BLaER1 (cell line): Measurements from ENCODE around the gene SLITRK4.

Source experiments
- H3K27ac ChIP-seq: shearing (Covaris generic); formaldehyde crosslinking; 2 replicates; pipeline ENCODE4 v1.8.1; 2022
- H3K27me3 ChIP-seq: shearing (Covaris generic); formaldehyde crosslinking; 2 replicates; pipeline ENCODE4 v1.8.1; 2022
- H3K36me3 ChIP-seq: shearing (Covaris generic); formaldehyde crosslinking; 2 replicates; pipeline ENCODE4 v1.8.1; 2022
- H3K4me1 ChIP-seq: shearing (Covaris generic); formaldehyde crosslinking; 2 replicates; pipeline ENCODE4 v1.8.1; 2022
- H3K4me2 ChIP-seq: shearing (Covaris generic); formaldehyde crosslinking; 2 replicates; pipeline ENCODE4 v1.8.1; 2022
- H3K4me3 ChIP-seq: shearing (Covaris generic); formaldehyde crosslinking; 2 replicates; pipeline ENCODE4 v1.8.1; 2022
- H3K9ac ChIP-seq: shearing (Covaris generic); formaldehyde crosslinking; 2 replicates; pipeline ENCODE4 v1.8.1; 2022
- H3K9me3 ChIP-seq: shearing (Covaris generic); formaldehyde crosslinking; 2 replicates; pipeline ENCODE4 v1.8.1; 2022
- H4K20me1 ChIP-seq: shearing (Covaris generic); formaldehyde crosslinking; 2 replicates; pipeline ENCODE4 v1.8.1; 2022
- Cebpa-rat ChIP-seq: shearing (Covaris generic); IDR thresholded peaks from 2 replicates; pipeline ENCODE4 v1.8.1; 2022

Gene SLITRK4

GRCh38 chrX:143635915-143636314, at the start of gene SLITRK4:
SLITRK4 (minus strand) TSS chrX:143636101; CDS start chrX:143631108, 4,993 bp downstream.
- H3K27ac ChIP-seq, result no peak within 1 kb of the TSS
- no peaks in the 10 kb centered on the region for H3K36me3 ChIP-seq
- no peak for TF ChIP-seq Cebpa-rat
- H3K9me3 ChIP-seq, result peaks cover 19% of the 10 kb centered on the region
- H4K20me1 ChIP-seq, result no peaks in the 10 kb centered on the region
- H3K9ac ChIP-seq, result no peak within 1 kb of the TSS
- peaks cover 6% of the 10 kb centered on the region; the same call in 1 of the 2 replicates for H3K4me1 ChIP-seq
- no peak within 1 kb of the TSS for H3K4me3 ChIP-seq
- peaks cover 65% of the 10 kb centered on the region for H3K27me3 ChIP-seq
- no peak within 1 kb of the TSS for H3K4me2 ChIP-seq

- Histone ChIP-seq H3K4me1 (no peaks in the 10 kb centered on the region), H3K9me3 (no peaks in the 10 kb centered on the region)
These were observed 47.6 kb upstream of the SLITRK4 start for GRCh38 chrX:143683486-143683885.

GRCh38 chrX:143674926-143675325, 39.0 kb upstream of the SLITRK4 start:
- H3K4me3 ChIP-seq, result no peak overlapping the region
- H3K27me3 ChIP-seq, result peaks cover 64% of the 10 kb centered on the region
- H4K20me1 ChIP-seq, result no peaks in the 10 kb centered on the region
- TF ChIP-seq Cebpa-rat, result no peak
- H3K36me3 ChIP-seq, result no peaks in the 10 kb centered on the region
- no peak overlapping the region for H3K4me2 ChIP-seq
- no peaks in the 10 kb centered on the region for H3K4me1 ChIP-seq
- H3K27ac ChIP-seq, result no peak overlapping the region
- H3K9ac ChIP-seq, result no peak overlapping the region
- peaks cover 4% of the 10 kb centered on the region; the same call in 1 of the 2 replicates for H3K9me3 ChIP-seq

More at GRCh38 chrX:143683486-143683885, 47.6 kb upstream of the SLITRK4 start:
- Histone ChIP-seq H3K4me3 (no peak overlapping the region), H3K9ac (no peak overlapping the region), H3K27ac (no peak overlapping the region), H3K36me3 (no peaks in the 10 kb centered on the region), H3K4me2 (no peak overlapping the region), H3K27me3 (peaks cover 79% of the 10 kb centered on the region), H4K20me1 (no peaks in the 10 kb centered on the region)
- no peak for TF ChIP-seq Cebpa-rat

- Histone ChIP-seq H3K9me3 (peaks cover 4% of the 10 kb centered on the region; the same call in 1 of the 2 replicates), H3K36me3 (no peaks in the 10 kb centered on the region), H3K27ac (no peak overlapping the region), H3K9ac (no peak overlapping the region), H3K4me3 (no peak overlapping the region), H4K20me1 (0 out of 2 replicates have a peak, but pooled peaks cover 5% of the 10 kb centered on the region), H3K4me2 (no peak overlapping the region), H3K4me1 (no peaks in the 10 kb centered on the region), H3K27me3 (peaks cover 76% of the 10 kb centered on the region)
- no peak for TF ChIP-seq Cebpa-rat
These were observed 33.5 kb upstream of the SLITRK4 start for GRCh38 chrX:143669395-143669794.

- Histone ChIP-seq H3K27ac (no peak overlapping the region), H3K9me3 (no peaks in the 10 kb centered on the region), H3K9ac (no peak overlapping the region), H3K4me1 (no peaks in the 10 kb centered on the region), H4K20me1 (no peaks in the 10 kb centered on the region), H3K4me2 (no peak overlapping the region), H3K27me3 (peaks cover 56% of the 10 kb centered on the region), H3K36me3 (no peaks in the 10 kb centered on the region), H3K4me3 (no peak overlapping the region)
- TF ChIP-seq Cebpa-rat, result no peak
These were observed 28.4 kb upstream of the SLITRK4 start for GRCh38 chrX:143664302-143664701.

GRCh38 chrX:143663755-143664154, 27.9 kb upstream of the SLITRK4 start:
- H3K9me3 ChIP-seq, result no peaks in the 10 kb centered on the region
- H3K27me3 ChIP-seq, result peaks cover 50% of the 10 kb centered on the region
- no peak overlapping the region for H3K4me3 ChIP-seq
- no peak overlapping the region for H3K9ac ChIP-seq
- no peaks in the 10 kb centered on the region for H4K20me1 ChIP-seq
- no peak overlapping the region for H3K4me2 ChIP-seq
- H3K36me3 ChIP-seq, result no peaks in the 10 kb centered on the region
- no peak overlapping the region for H3K27ac ChIP-seq
- H3K4me1 ChIP-seq, result no peaks in the 10 kb centered on the region
- TF ChIP-seq Cebpa-rat, result no peak

GRCh38 chrX:143661286-143661685, 25.4 kb upstream of the SLITRK4 start:
- H4K20me1 ChIP-seq, result no peaks in the 10 kb centered on the region
- TF ChIP-seq Cebpa-rat, result no peak
- no peak overlapping the region for H3K4me2 ChIP-seq
- peaks cover 26% of the 10 kb centered on the region for H3K27me3 ChIP-seq
- no peaks in the 10 kb centered on the region for H3K36me3 ChIP-seq
- H3K4me3 ChIP-seq, result no peak overlapping the region
- no peaks in the 10 kb centered on the region for H3K9me3 ChIP-seq
- no peak overlapping the region for H3K27ac ChIP-seq
- no peak overlapping the region for H3K9ac ChIP-seq
- no peaks in the 10 kb centered on the region for H3K4me1 ChIP-seq

- no peak overlapping the region for H3K9ac ChIP-seq
- no peaks in the 10 kb centered on the region for H4K20me1 ChIP-seq
- no peaks in the 10 kb centered on the region for H3K4me1 ChIP-seq
- H3K36me3 ChIP-seq, result no peaks in the 10 kb centered on the region
- no peaks in the 10 kb centered on the region for H3K9me3 ChIP-seq
- no peak overlapping the region for H3K4me3 ChIP-seq
- H3K27ac ChIP-seq, result no peak overlapping the region
- H3K27me3 ChIP-seq, result peaks cover 49% of the 10 kb centered on the region
- no peak overlapping the region for H3K4me2 ChIP-seq
- no peak for TF ChIP-seq Cebpa-rat
These were observed 12.8 kb upstream of the SLITRK4 start for GRCh38 chrX:143648705-143649104.

GRCh38 chrX:143642426-143642825, 6.5 kb upstream of the SLITRK4 start:
- Histone ChIP-seq H3K36me3 (no peaks in the 10 kb centered on the region), H3K9me3 (no peaks in the 10 kb centered on the region), H3K4me2 (no peak overlapping the region), H3K27me3 (peaks cover 76% of the 10 kb centered on the region), H3K4me1 (no peaks in the 10 kb centered on the region), H3K27ac (no peak overlapping the region), H3K9ac (no peak overlapping the region), H4K20me1 (no peaks in the 10 kb centered on the region), H3K4me3 (no peak overlapping the region)
- TF ChIP-seq Cebpa-rat, result no peak

- peaks cover 6% of the 10 kb centered on the region; the same call in 1 of the 2 replicates for H3K4me1 ChIP-seq
- no peak for TF ChIP-seq Cebpa-rat
- H3K27me3 ChIP-seq, result peaks cover 62% of the 10 kb centered on the region
- H3K9ac ChIP-seq, result no peak overlapping the region
- H3K27ac ChIP-seq, result no peak overlapping the region
- H3K9me3 ChIP-seq, result peaks cover 19% of the 10 kb centered on the region
- H3K4me2 ChIP-seq, result no peak overlapping the region
- no peak overlapping the region for H3K4me3 ChIP-seq
- H4K20me1 ChIP-seq, result no peaks in the 10 kb centered on the region
- H3K36me3 ChIP-seq, result no peaks in the 10 kb centered on the region
These were observed 930 bp upstream of the SLITRK4 start for GRCh38 chrX:143636831-143637230.
